ENCODE measurements around the gene RAB15.
A peak's percentile ranks its signal among the peaks of the same experiment; 100 is the strongest.

The RAB15 gene

GRCh38 chr14:64931123-64931522 lies 41.0 kb downstream of the RAB15 start:
- no peak for TF ChIP-seq CTCF (IDR thresholded peaks at IDR 0.05; ENCODE audit: low read depth, low read length)
- H3K9me3 ChIP-seq (ENCODE audit: severe bottlenecking): no peaks in the 10 kb centered on the region
- no peak overlapping the region for H3K27ac ChIP-seq
- peaks cover 32% of the 10 kb centered on the region for H3K36me3 ChIP-seq
- no peak for DNase-seq
- H3K27me3 ChIP-seq (ENCODE audit: insufficient read depth, low read depth, severe bottlenecking): no peaks in the 10 kb centered on the region
- H3K4me3 ChIP-seq (ENCODE audit: low read depth, low read length): no peak overlapping the region

- no peaks in the 10 kb centered on the region for H3K9me3 ChIP-seq (ENCODE audit: severe bottlenecking)
- no peak overlapping the region for H3K27ac ChIP-seq
- TF ChIP-seq CTCF (IDR thresholded peaks at IDR 0.05; ENCODE audit: low read depth, low read length): no peak
- H3K27me3 ChIP-seq (ENCODE audit: insufficient read depth, low read depth, severe bottlenecking): no peaks in the 10 kb centered on the region
- no peak for DNase-seq
- H3K36me3 ChIP-seq: peaks cover 32% of the 10 kb centered on the region
- no peak overlapping the region for H3K4me3 ChIP-seq (ENCODE audit: low read depth, low read length)
These were observed 41.9 kb downstream of the RAB15 start for GRCh38 chr14:64930085-64930843.

- H3K27ac ChIP-seq: no peak overlapping the region
These were observed 43.1 kb downstream of the RAB15 start for GRCh38 chr14:64929014-64929359.

GRCh38 chr14:64928239-64929013 lies 43.7 kb downstream of the RAB15 start:
- Histone ChIP-seq H3K9me3 (ENCODE audit: severe bottlenecking) (no peaks in the 10 kb centered on the region), H3K36me3 (peaks cover 41% of the 10 kb centered on the region), H3K27ac (no peak overlapping the region), H3K27me3 (ENCODE audit: insufficient read depth, low read depth, severe bottlenecking) (no peaks in the 10 kb centered on the region), H3K4me3 (ENCODE audit: low read depth, low read length) (no peak overlapping the region)
- DNase-seq: no peak
- no peak for TF ChIP-seq CTCF (IDR thresholded peaks at IDR 0.05; ENCODE audit: low read depth, low read length)

More at GRCh38 chr14:64929014-64929359, 43.1 kb downstream of the RAB15 start:
- Histone ChIP-seq H3K9me3 (ENCODE audit: severe bottlenecking) (no peaks in the 10 kb centered on the region), H3K4me3 (ENCODE audit: low read depth, low read length) (no peak overlapping the region), H3K27me3 (ENCODE audit: insufficient read depth, low read depth, severe bottlenecking) (no peaks in the 10 kb centered on the region), H3K36me3 (peaks cover 39% of the 10 kb centered on the region)
- TF ChIP-seq CTCF (IDR thresholded peaks at IDR 0.05; ENCODE audit: low read depth, low read length): no peak
- DNase-seq: peak; percentile 18

GRCh38 chr14:64927031-64927430 lies 45.1 kb downstream of the RAB15 start:
- Histone ChIP-seq H3K27ac (no peak overlapping the region), H3K9me3 (ENCODE audit: severe bottlenecking) (no peaks in the 10 kb centered on the region), H3K4me3 (ENCODE audit: low read depth, low read length) (no peak overlapping the region), H3K27me3 (ENCODE audit: insufficient read depth, low read depth, severe bottlenecking) (no peaks in the 10 kb centered on the region), H3K36me3 (peaks cover 36% of the 10 kb centered on the region)
- no peak for DNase-seq
- TF ChIP-seq CTCF (IDR thresholded peaks at IDR 0.05; ENCODE audit: low read depth, low read length): no peak

All from WERI-Rb-1 (cell line).